ENCODE results near the gene HMGCS2. TPM values are rescaled to one million over a fixed set of nuclear protein-coding genes. Genes with fewer than 3 reads are reported as not detected.

Gene HMGCS2
- polyA plus RNA-seq, 2 of the 4 experiments (the other 2 are of a cell fraction): not detected

Other genes starting within 250 kb of the HMGCS2 start
- gene ZNF697, start 120.6 kb downstream of the HMGCS2 start, polyA plus RNA-seq (2011; rRNA removed): 2.1 and 2.6 TPM in 2 replicates
- 2.0 to 2.5 TPM (median 2.2 TPM) in 3 replicates for gene ZNF697, start 120.6 kb downstream of the HMGCS2 start, polyA plus RNA-seq (2017; fragmentation: RNase III; extraction: RNeasy Plus Mini Kit Qiagen cat#74134 plus additional on column Dnase treatment)
- 41.4 and 67.1 TPM in 2 replicates for gene PHGDH, start 57.0 kb downstream of the HMGCS2 start, polyA plus RNA-seq (2011; rRNA removed)
- gene PHGDH, start 57.0 kb downstream of the HMGCS2 start, polyA plus RNA-seq (2017; fragmentation: RNase III; extraction: RNeasy Plus Mini Kit Qiagen cat#74134 plus additional on column Dnase treatment): 65.6 to 69.7 TPM (median 67.9 TPM) in 3 replicates
- gene REG4, start 42.6 kb upstream of the HMGCS2 start, polyA plus RNA-seq (2011; rRNA removed): not detected in 2 replicates
- not detected in 3 replicates for gene REG4, start 42.6 kb upstream of the HMGCS2 start, polyA plus RNA-seq (2017; fragmentation: RNase III; extraction: RNeasy Plus Mini Kit Qiagen cat#74134 plus additional on column Dnase treatment)
- not detected in 2 replicates for gene ADAM30, start 127.6 kb upstream of the HMGCS2 start, polyA plus RNA-seq (2011; rRNA removed)
- not detected in 3 replicates for gene ADAM30, start 127.6 kb upstream of the HMGCS2 start, polyA plus RNA-seq (2017; fragmentation: RNase III; extraction: RNeasy Plus Mini Kit Qiagen cat#74134 plus additional on column Dnase treatment)

All from A549 (cell line).